Spleen (tissue), 11 donors: ENCODE measurements around the gene PTPRN2. TPM values are rescaled to one million over a fixed set of nuclear protein-coding genes. Genes with fewer than 3 reads are reported as not detected.

Source experiments
- DNase-seq: peaks from one replicate; pipeline ENCODE4 v3.0.0-alpha.2; 2020
- H3K27ac ChIP-seq, 8 donors: fragments of 200-600 bp; sonication (generic) in 7 of 8; 1 replicate in 4 of 8; 2 replicates in 4 of 8; pipeline versions ENCODE4 v1.5.0 to v1.8.0; 2016 to 2021; ENCODE audit warnings: inconsistent platforms in 4 of 8, mild to moderate bottlenecking in 4 of 8, moderate library complexity in 1 of 8
- H3K27me3 ChIP-seq, 7 donors: fragments of 200-600 bp; sonication (generic) in 6 of 7; replicated peaks in 1 of 7; 1 replicate in 4 of 7; 2 replicates in 3 of 7; pipeline versions ENCODE4 v1.5.0 to v1.8.0; 2016 to 2021; ENCODE audit warnings: inconsistent platforms in 3 of 7, mild to moderate bottlenecking in 1 of 7
- H3K36me3 ChIP-seq, 6 donors: fragments of 200-600 bp; sonication (generic) in 5 of 6; 1 replicate in 4 of 6; 2 replicates in 2 of 6; pipeline versions ENCODE4 v1.5.0 to v1.8.0; 2016 to 2021; ENCODE audit warnings: inconsistent platforms in 2 of 6
- H3K4me1 ChIP-seq, 6 donors: fragments of 200-600 bp; sonication (generic) in 5 of 6; 1 replicate in 3 of 6; 2 replicates in 3 of 6; pipeline versions ENCODE4 v1.5.0 to v1.8.0; 2016 to 2021; ENCODE audit warnings: inconsistent platforms in 3 of 6
- H3K4me3 ChIP-seq, 8 donors: fragments of 200-600 bp; sonication (generic) in 7 of 8; 1 replicate in 4 of 8; 2 replicates in 4 of 8; pipeline versions ENCODE4 v1.5.0 to v1.8.0; 2016 to 2021; ENCODE audit warnings: inconsistent platforms in 4 of 8, mild to moderate bottlenecking in 4 of 8, moderate library complexity in 2 of 8
- H3K9me3 ChIP-seq, 8 donors: fragments of 200-600 bp; sonication (generic) in 7 of 8; 1 replicate in 4 of 8; 2 replicates in 4 of 8; pipeline versions ENCODE4 v1.5.0 to v1.8.0; 2016 to 2021; ENCODE audit warnings: inconsistent platforms in 4 of 8
- CTCF ChIP-seq, 11 experiments: fragments of 200-600 bp in 7 of 11; fragments of 450-650 bp in 4 of 11; sonication (generic) in 4 of 11; IDR thresholded peaks in 8 of 11; conservative IDR thresholded peaks in 3 of 11; 1 replicate in 7 of 11; 2 replicates in 4 of 11; pipeline versions ENCODE4 v1.4.0 to v1.8.0; 2016 to 2021; ENCODE audit warnings: antibody characterized with exemption in 11 of 11, inconsistent platforms in 4 of 11, mild to moderate bottlenecking in 1 of 11
- POLR2A ChIP-seq, 3 donors: fragments of 450-650 bp; IDR thresholded peaks; one replicate each; pipeline ENCODE4 v1.5.1; 2017; ENCODE audit warnings: antibody characterized with exemption in 3 of 3, mild to moderate bottlenecking in 1 of 3
- POLR2AphosphoS5 ChIP-seq, 3 donors: sonication (generic); formaldehyde crosslinking; IDR thresholded peaks; one replicate each; pipeline ENCODE4 v1.5.1; 2017; ENCODE audit warnings: antibody characterized with exemption in 3 of 3
- WGBS, 5 donors: extraction: QIAGEN DNeasy Blood & Tissue Kit in 3 of 5; methylation state at CpG; one replicate each; pipeline versions ENCODE4 v1.1.5 to v1.1.7; 2013 to 2018; 5-methylcytosine and 5-hydroxymethylcytosine counted together
- intact Hi-C: fragments of 100-400 bp; cut with DNase I; formaldehyde crosslinking; loops from one replicate; pipeline ENCODE4 v1.15.0; 2023; ENCODE audit warnings: low total_unique reads
- polyA plus RNA-seq, 3 donors: library from polyadenylated mRNA; stranded (reverse); fragments of 200-250 nt; gene quantifications; one replicate each; pipeline ENCODE4 v1.2.1, GENCODE V29; 2013
- total RNA-seq, 7 donors: library from RNA; depleted of rRNA in 3 of 7; stranded (reverse); fragments of >200 nt in 3 of 7; fragmentation: NEBNext Ultra II Directional in 4 of 7; extraction: Animal tissue kit (Norgen Biotek cat#: 25700) in 4 of 7; gene quantifications; one replicate each; pipeline versions ENCODE4 v1.1.0 to v1.2.1, GENCODE V29; 2016 to 2021
- donor health status: healthy with polysubstance abuse.
- donor health status: DM: no; HTN: no; CAD: no; lungs with moderate emphysema.
- donor health status: DM: no; HTN: no; CAD: no.
- donor health status: Bipolar disorder and iron deficiency.
- donor health status: healthy.
- donor health status: DM: no; HTN: no; CAD: no.
- donor health status: DM: yes; HTN: yes; CAD: no.

The PTPRN2 gene
- total and polyA plus RNA-seq, 10 donors, result 7.0 to 22.8 (median 16.8) TPM

GRCh38 chr7:157768198-157768597 lies 819.4 kb downstream of the PTPRN2 start:
- whole genome bisulfite sequencing, 5 donors, result 83 to 88% (median 85%) methylated on average over 15 to 22 of the region's 22 CpGs
- DNase-seq, result peak; percentile 55

GRCh38 chr7:157767506-157768197 lies 820.0 kb downstream of the PTPRN2 start:
- H3K9me3 ChIP-seq, result peaks cover 0 to 45% (median 14%) of the 10 kb centered on the region in 8 donors
- H3K4me3 ChIP-seq, result no peak overlapping the region
- no peak for TF ChIP-seq POLR2A (IDR thresholded peaks at IDR 0.05)
- no peak for TF ChIP-seq CTCF (IDR thresholded peaks at IDR 0.05 in 8 of 11, conservative IDR thresholded peaks at IDR 0.05 in 3 of 11)
- TF ChIP-seq POLR2AphosphoS5 (IDR thresholded peaks at IDR 0.05), result no peak
- H3K27ac ChIP-seq, result no peak overlapping the region
- intact Hi-C loops, result no loop called here
- peak; percentile 52 for DNase-seq
- no peaks in the 10 kb centered on the region for H3K36me3 ChIP-seq
- peaks cover 0 to 35% (median 0%) of the 10 kb centered on the region in 7 donors for H3K27me3 ChIP-seq
- 84 to 92% (median 87%) methylated on average over 13 to 14 of the region's 14 CpGs for WGBS, 5 donors
- no peaks in the 10 kb centered on the region for H3K4me1 ChIP-seq

More at GRCh38 chr7:157768198-157768597, 819.4 kb downstream of the PTPRN2 start:
- TF ChIP-seq POLR2AphosphoS5 (IDR thresholded peaks at IDR 0.05), result no peak
- TF ChIP-seq POLR2A (IDR thresholded peaks at IDR 0.05), result no peak
- no peak for TF ChIP-seq CTCF (IDR thresholded peaks at IDR 0.05 in 8 of 11, conservative IDR thresholded peaks at IDR 0.05 in 3 of 11)
- H3K27ac ChIP-seq, result no peak overlapping the region
- no peak overlapping the region for H3K4me3 ChIP-seq
- intact Hi-C loops, result no loop called here
- H3K27me3 ChIP-seq, result peaks cover 0 to 35% (median 0%) of the 10 kb centered on the region in 7 donors
- H3K4me1 ChIP-seq, result no peaks in the 10 kb centered on the region
- H3K36me3 ChIP-seq, result no peaks in the 10 kb centered on the region
- H3K9me3 ChIP-seq, result peaks cover 0 to 40% (median 12%) of the 10 kb centered on the region in 8 donors

GRCh38 chr7:157766098-157766497 lies 821.5 kb downstream of the PTPRN2 start:
- no peak for DNase-seq

More at GRCh38 chr7:157766098-157766497, 821.5 kb downstream of the PTPRN2 start:
- Histone ChIP-seq H3K4me1 (no peaks in the 10 kb centered on the region), H3K9me3 (peaks cover 0 to 43% (median 13%) of the 10 kb centered on the region in 8 donors), H3K27ac (no peak overlapping the region), H3K36me3 (no peaks in the 10 kb centered on the region), H3K4me3 (no peak overlapping the region), H3K27me3 (peaks cover 0 to 31% (median 0%) of the 10 kb centered on the region in 7 donors)
- intact Hi-C loops, result no loop called here
- TF ChIP-seq CTCF (IDR thresholded peaks at IDR 0.05 in 8 of 11, conservative IDR thresholded peaks at IDR 0.05 in 3 of 11), result no peak
- no peak for TF ChIP-seq POLR2AphosphoS5 (IDR thresholded peaks at IDR 0.05)
- no peak for TF ChIP-seq POLR2A (IDR thresholded peaks at IDR 0.05)
